ENCODE results near the gene NLRP9.
"Not testable (repeated sequence)": the region's sequence is repeated elsewhere in the genome, so short reads cannot be mapped to it uniquely, and the experiment has no call there.

The NLRP9 gene

GRCh38 chr19:55720214-55720746 lies 17.9 kb downstream of the NLRP9 start:
- H3K9me3 Mint-ChIP-seq, result peaks cover 13 to 14% of the 10 kb centered on the region in 2 donors
- ATAC-seq (replicated peaks), result no peak
- DNase-seq, result no peak
- no peak overlapping the region for H3K4me3 Mint-ChIP-seq
- H3K27me3 Mint-ChIP-seq, result peaks cover 55 to 70% of the 10 kb centered on the region in 2 donors
- H3K36me3 Mint-ChIP-seq (ENCODE audit: insufficient read depth), result no peaks in the 10 kb centered on the region
- H3K27ac Mint-ChIP-seq, result no peak overlapping the region
- no peaks in the 10 kb centered on the region for H3K4me1 Mint-ChIP-seq (ENCODE audit: low read depth in 2 of 2)

GRCh38 chr19:55717879-55718711 lies 20.1 kb downstream of the NLRP9 start:
- H3K4me1 Mint-ChIP-seq (ENCODE audit: low read depth in 2 of 2); DNase-seq; H3K36me3 Mint-ChIP-seq (ENCODE audit: insufficient read depth); ATAC-seq (replicated peaks); H3K4me3 Mint-ChIP-seq; H3K27ac Mint-ChIP-seq: not testable (repeated sequence)
- Mint-ChIP-seq H3K9me3 (peaks cover 13 to 14% of the 10 kb centered on the region in 2 donors), H3K27me3 (peaks cover 52 to 68% of the 10 kb centered on the region in 2 donors)

- Mint-ChIP-seq H3K27me3 (peaks cover 48 to 60% of the 10 kb centered on the region in 2 donors), H3K4me1 (ENCODE audit: low read depth in 2 of 2) (peaks cover 1 to 6% of the 10 kb centered on the region in 2 donors), H3K9me3 (peaks cover 8 to 9% of the 10 kb centered on the region in 2 donors), H3K27ac (no peak overlapping the region), H3K4me3 (no peak overlapping the region), H3K36me3 (ENCODE audit: insufficient read depth) (peaks cover 2% of the 10 kb centered on the region)
- ATAC-seq (replicated peaks) (no peak), DNase-seq (no peak)
Observed at GRCh38 chr19:55717251-55717650, 21.0 kb downstream of the NLRP9 start.

- no peak for ATAC-seq (replicated peaks)
- Mint-ChIP-seq H3K4me3 (no peak overlapping the region), H3K27ac (no peak overlapping the region), H3K36me3 (ENCODE audit: insufficient read depth) (peaks cover 2% of the 10 kb centered on the region), H3K4me1 (ENCODE audit: low read depth in 2 of 2) (peaks cover 1 to 7% of the 10 kb centered on the region in 2 donors), H3K9me3 (peaks cover 1 to 3% of the 10 kb centered on the region in 2 donors), H3K27me3 (peaks cover 46 to 53% of the 10 kb centered on the region in 2 donors)
- no peak for DNase-seq
Observed at GRCh38 chr19:55716531-55716930, 21.7 kb downstream of the NLRP9 start.

GRCh38 chr19:55712804-55713631 lies 25.2 kb downstream of the NLRP9 start:
- Mint-ChIP-seq H3K27ac (peak overlapping the region; percentile 46 to 78), H3K36me3 (ENCODE audit: insufficient read depth) (peaks cover 2% of the 10 kb centered on the region), H3K27me3 (peaks cover 16 to 17% of the 10 kb centered on the region in 2 donors), H3K4me3 (no peak overlapping the region), H3K4me1 (ENCODE audit: low read depth in 2 of 2) (peaks cover 1 to 7% of the 10 kb centered on the region in 2 donors), H3K9me3 (no peaks in the 10 kb centered on the region)
- DNase-seq (no peak), ATAC-seq (replicated peaks) (no peak)

- Mint-ChIP-seq H3K27me3 (peaks cover 4 to 6% of the 10 kb centered on the region in 2 donors), H3K27ac (no peak overlapping the region), H3K4me1 (ENCODE audit: low read depth in 2 of 2) (peaks cover 1 to 7% of the 10 kb centered on the region in 2 donors), H3K36me3 (ENCODE audit: insufficient read depth) (peaks cover 2% of the 10 kb centered on the region), H3K4me3 (no peak overlapping the region), H3K9me3 (no peaks in the 10 kb centered on the region)
- ATAC-seq (replicated peaks) (no peak), DNase-seq (no peak)
Observed at GRCh38 chr19:55711719-55712118, 26.5 kb downstream of the NLRP9 start.

GRCh38 chr19:55705972-55706371 lies 32.2 kb downstream of the NLRP9 start:
- H3K4me3 Mint-ChIP-seq, result no peak overlapping the region

GRCh38 chr19:55704494-55705245 lies 33.5 kb downstream of the NLRP9 start:
- DNase-seq (no peak), ATAC-seq (replicated peaks) (no peak)
- H3K27ac Mint-ChIP-seq, result no peak overlapping the region
- H3K27me3 Mint-ChIP-seq, result no peaks in the 10 kb centered on the region
- peaks cover 0 to 2% of the 10 kb centered on the region in 2 donors for H3K4me1 Mint-ChIP-seq (ENCODE audit: low read depth in 2 of 2)
- H3K9me3 Mint-ChIP-seq, result no peaks in the 10 kb centered on the region
- no peak overlapping the region for H3K4me3 Mint-ChIP-seq
- peaks cover 6% of the 10 kb centered on the region for H3K36me3 Mint-ChIP-seq (ENCODE audit: insufficient read depth)

More at GRCh38 chr19:55705972-55706371, 32.2 kb downstream of the NLRP9 start:
- no peak for DNase-seq
- no peaks in the 10 kb centered on the region for H3K36me3 Mint-ChIP-seq (ENCODE audit: insufficient read depth)
- H3K9me3 Mint-ChIP-seq, result no peaks in the 10 kb centered on the region
- no peaks in the 10 kb centered on the region for H3K27me3 Mint-ChIP-seq
- H3K4me1 Mint-ChIP-seq (ENCODE audit: low read depth in 2 of 2), result peaks cover 0 to 2% of the 10 kb centered on the region in 2 donors
- ATAC-seq (replicated peaks), result no peak
- H3K27ac Mint-ChIP-seq, result peak overlapping the region in 1 of 2 donors; percentile 60

- Mint-ChIP-seq H3K4me3 (no peak overlapping the region), H3K9me3 (no peaks in the 10 kb centered on the region), H3K36me3 (ENCODE audit: insufficient read depth) (peaks cover 6% of the 10 kb centered on the region), H3K27ac (no peak overlapping the region), H3K4me1 (ENCODE audit: low read depth in 2 of 2) (peaks cover 0 to 2% of the 10 kb centered on the region in 2 donors), H3K27me3 (no peaks in the 10 kb centered on the region)
- peak; percentile 20 to 40 (median 29) for DNase-seq
- ATAC-seq (replicated peaks), result peak; percentile 49
Observed at GRCh38 chr19:55703790-55704215, 34.4 kb downstream of the NLRP9 start.

GRCh38 chr19:55702131-55702627 lies 36.0 kb downstream of the NLRP9 start:
- DNase-seq (no peak), ATAC-seq (replicated peaks) (no peak)
- H3K4me1 Mint-ChIP-seq (ENCODE audit: low read depth in 2 of 2), result peaks cover 0 to 2% of the 10 kb centered on the region in 2 donors
- no peaks in the 10 kb centered on the region for H3K27me3 Mint-ChIP-seq
- H3K27ac Mint-ChIP-seq, result no peak overlapping the region
- peaks cover 8% of the 10 kb centered on the region for H3K36me3 Mint-ChIP-seq (ENCODE audit: insufficient read depth)
- no peak overlapping the region for H3K4me3 Mint-ChIP-seq
- H3K9me3 Mint-ChIP-seq, result no peaks in the 10 kb centered on the region

- Mint-ChIP-seq H3K27ac (no peak overlapping the region), H3K4me3 (no peak overlapping the region), H3K36me3 (ENCODE audit: insufficient read depth) (peaks cover 20% of the 10 kb centered on the region), H3K27me3 (no peaks in the 10 kb centered on the region), H3K4me1 (ENCODE audit: low read depth in 2 of 2) (peaks cover 0 to 2% of the 10 kb centered on the region in 2 donors), H3K9me3 (no peaks in the 10 kb centered on the region)
- no peak for DNase-seq
- no peak for ATAC-seq (replicated peaks)
Observed at GRCh38 chr19:55700813-55701212, 37.4 kb downstream of the NLRP9 start.

- Mint-ChIP-seq H3K27me3 (no peaks in the 10 kb centered on the region), H3K36me3 (ENCODE audit: insufficient read depth) (peaks cover 33% of the 10 kb centered on the region)
- no peak for ATAC-seq (replicated peaks)
Observed at GRCh38 chr19:55699221-55699620, 39.0 kb downstream of the NLRP9 start.

More at GRCh38 chr19:55699221-55699620, 39.0 kb downstream of the NLRP9 start:
- H3K27ac Mint-ChIP-seq, result no peak overlapping the region
- DNase-seq, result no peak
- no peak overlapping the region for H3K4me3 Mint-ChIP-seq
- H3K9me3 Mint-ChIP-seq, result no peaks in the 10 kb centered on the region
- peaks cover 0 to 2% of the 10 kb centered on the region in 2 donors for H3K4me1 Mint-ChIP-seq (ENCODE audit: low read depth in 2 of 2)

Measured in effector memory CD8-positive, alpha-beta T cell (primary cell).